HCT116 (cell line): ENCODE data around the gene ADGRD1. TPM values are rescaled to one million over a fixed set of nuclear protein-coding genes. Genes with fewer than 3 reads are reported as not detected.

Source experiments
- ATAC-seq: fragments of 200-7000 bp; cut with Tn5 transposase; 2 replicates; pipeline ENCODE4 v1.9.1; 2020; ENCODE audit warnings: mild to moderate bottlenecking, moderate library complexity
- BruUV-seq: library from RNA; stranded (reverse); fragments of 400-500 nt; replicated peaks from 2 replicates; lab custom pipeline; 2021; lab: Mats Ljungman, UMichigan
- CTCF ChIA-PET: fragments of 300-600 bp; sonication (Branson Sonifier 250); formaldehyde crosslinking; loops from one replicate; lab custom pipeline; 2021; ENCODE audit warnings: antibody characterized with exemption; lab: Charles Lee
- POLR2A ChIA-PET: fragments of 300-600, 350-600 bp; sonication (Branson Sonifier 250); formaldehyde crosslinking; loops from one replicate; lab custom pipeline; 2021; ENCODE audit warnings: antibody characterized with exemption; lab: Charles Lee
- RAD21 ChIA-PET, 2 experiments: fragments of 300-600 bp; sonication (Branson Sonifier 250); formaldehyde crosslinking; loops; one replicate each; lab custom pipeline; 2023; ENCODE audit warnings: low total read pairs in 2 of 2; ENCODE audit not compliant: uncharacterized antibody in 2 of 2, unreplicated experiment in 2 of 2, low non-redundant PET in 1 of 2; lab: Charles Lee
- DNase-seq: peaks from one replicate; pipeline ENCODE4 v3.0.0-alpha.2; 2010; ENCODE audit warnings: low read depth, low spot score
- H2AFZ ChIP-seq: fragments of 200-600 bp; shearing (Covaris generic), sonication (generic); 2 replicates; pipeline ENCODE4 v1.6.1; 2017; ENCODE audit warnings: low read depth, mixed run types, mixed read lengths, antibody characterized with exemption, low read length; ENCODE audit not compliant: poor library complexity, severe bottlenecking
- H3K27ac ChIP-seq: 2 replicates; pipeline ENCODE4 v1.5.1; 2012; ENCODE audit warnings: low read depth, low read length
- H3K27me3 ChIP-seq: fragments of 200-600 bp; sonication (generic); 2 replicates; pipeline ENCODE4 v1.6.1; 2016; ENCODE audit warnings: mixed run types, low read length, mixed read lengths; ENCODE audit not compliant: insufficient read depth
- H3K36me3 ChIP-seq, 2 experiments: fragments of 200-500 bp in 1 of 2; fragments of 200-600 bp in 1 of 2; sonication (Bioruptor generic) in 1 of 2; sonication (generic) in 1 of 2; 2 replicates each; pipeline versions ENCODE4 v1.5.1 to v1.6.1; 2014 to 2016; ENCODE audit warnings: low read length in 2 of 2, inconsistent platforms in 1 of 2, mixed read lengths in 1 of 2, mixed run types in 1 of 2; ENCODE audit not compliant: insufficient read depth in 2 of 2, control insufficient read depth in 1 of 2
- H3K4me1 ChIP-seq, 2 experiments: fragments of 200-600 bp in 1 of 2; sonication (generic) in 1 of 2; 2 replicates each; pipeline versions ENCODE4 v1.5.1 to v1.6.1; 2012 to 2017; ENCODE audit warnings: low read length in 2 of 2, inconsistent platforms in 1 of 2, mild to moderate bottlenecking in 1 of 2, mixed read lengths in 1 of 2, mixed run types in 1 of 2, moderate library complexity in 1 of 2; ENCODE audit not compliant: insufficient read depth in 2 of 2, control insufficient read depth in 1 of 2
- H3K4me2 ChIP-seq: fragments of 200-600 bp; sonication (generic); 2 replicates; pipeline ENCODE4 v1.6.1; 2017; ENCODE audit warnings: mixed run types, low read length, mixed read lengths
- H3K4me3 ChIP-seq, 2 experiments: fragments of 200-600 bp in 1 of 2; sonication (generic) in 1 of 2; replicated peaks in 1 of 2; 2 replicates each; pipeline ENCODE4 v1.5.1; 2011 to 2016; ENCODE audit warnings: low read length in 2 of 2, control low read depth in 1 of 2, low read depth in 1 of 2, mild to moderate bottlenecking in 1 of 2, mixed read lengths in 1 of 2, mixed run types in 1 of 2
- H3K79me2 ChIP-seq: fragments of 200-600 bp; sonication (generic); 2 replicates; pipeline ENCODE4 v1.6.1; 2017; ENCODE audit warnings: mild to moderate bottlenecking, mixed run types, low read length, moderate library complexity, mixed read lengths; ENCODE audit not compliant: insufficient read depth
- H3K9ac ChIP-seq: fragments of 200-600 bp; sonication (generic); 2 replicates; pipeline ENCODE4 v1.6.1; 2016; ENCODE audit warnings: low read length, mixed read lengths
- H3K9me2 ChIP-seq: fragments of 200-600 bp; sonication (generic), shearing (Covaris generic); 2 replicates; pipeline ENCODE4 v1.6.1; 2017; ENCODE audit warnings: mixed run types, mild to moderate bottlenecking, moderate library complexity; ENCODE audit not compliant: insufficient read depth
- H3K9me3 ChIP-seq, 2 experiments: fragments of 200-500 bp in 1 of 2; fragments of 200-600 bp in 1 of 2; sonication (Bioruptor generic) in 1 of 2; sonication (generic) in 1 of 2; 2 replicates each; pipeline ENCODE4 v1.6.1; 2014 to 2017; ENCODE audit warnings: low read length in 2 of 2, mixed read lengths in 2 of 2, inconsistent platforms in 1 of 2, low read depth in 1 of 2, mild to moderate bottlenecking in 1 of 2, mixed run types in 1 of 2, moderate library complexity in 1 of 2; ENCODE audit not compliant: control insufficient read depth in 1 of 2, insufficient read depth in 1 of 2
- H4K20me1 ChIP-seq: fragments of 200-600 bp; sonication (generic), shearing (Covaris generic); 2 replicates; pipeline ENCODE4 v1.6.1; 2017; ENCODE audit warnings: mixed run types, mild to moderate bottlenecking, moderate library complexity; ENCODE audit not compliant: insufficient read depth
- CBX3 ChIP-seq: IDR thresholded peaks from 2 replicates; pipeline ENCODE4 v1.6.1; 2012; ENCODE audit warnings: low read depth
- EZH2 ChIP-seq: fragments of 200-600 bp; sonication (generic); IDR thresholded peaks from 2 replicates; pipeline ENCODE4 v1.6.1; 2017; ENCODE audit warnings: antibody characterized with exemption, mixed run types
- EZH2phosphoT487 ChIP-seq: fragments of 200-600 bp; IDR thresholded peaks from 2 replicates; pipeline ENCODE4 v1.6.1; 2018; ENCODE audit warnings: antibody characterized with exemption, borderline replicate concordance
- JUND ChIP-seq: IDR thresholded peaks from 2 replicates; pipeline ENCODE4 v1.6.1; 2012
- POLR2AphosphoS5 ChIP-seq: IDR thresholded peaks from 2 replicates; pipeline ENCODE4 v1.6.1; 2011; ENCODE audit warnings: mild to moderate bottlenecking, low read depth, low read length, moderate library complexity
- RAD21 ChIP-seq: IDR thresholded peaks from 2 replicates; pipeline ENCODE4 v1.6.1; 2012; ENCODE audit warnings: low read depth, mild to moderate bottlenecking
- SP1 ChIP-seq: IDR thresholded peaks from 2 replicates; pipeline ENCODE4 v1.6.1; 2012; ENCODE audit warnings: low read depth
- ZNF274 ChIP-seq: fragments of 200-500 bp; sonication (Bioruptor generic); IDR thresholded peaks from 2 replicates; pipeline ENCODE4 v1.6.1; 2014; ENCODE audit warnings: mild to moderate bottlenecking, low read depth, low read length, inconsistent platforms
- intact Hi-C: fragments of 100-400 bp; cut with micrococcal nuclease; formaldehyde crosslinking; loops from 2 replicates; pipeline ENCODE4 v1.10.0; 2022
- total RNA-seq: library from RNA; stranded (reverse); gene quantifications from one replicate; pipeline ENCODE4 v1.2.1, GENCODE V29; 2021; ENCODE audit not compliant: unreplicated experiment
- TF ChIP-seq, protein P1 (sequence below): IDR thresholded peaks from 2 replicates; pipeline ENCODE4 v1.6.1; 2012; ENCODE audit warnings: low read depth
- TF ChIP-seq, protein P2 (sequence below): IDR thresholded peaks from 2 replicates; pipeline ENCODE4 v1.6.1; 2011; ENCODE audit warnings: mild to moderate bottlenecking, low read length, moderate library complexity; ENCODE audit not compliant: insufficient replicate concordance; ENCODE audit errors: extremely low read depth

The ADGRD1 gene
- total RNA-seq, 1 experiment from 2014 or later = 0.44 TPM

DNA sequence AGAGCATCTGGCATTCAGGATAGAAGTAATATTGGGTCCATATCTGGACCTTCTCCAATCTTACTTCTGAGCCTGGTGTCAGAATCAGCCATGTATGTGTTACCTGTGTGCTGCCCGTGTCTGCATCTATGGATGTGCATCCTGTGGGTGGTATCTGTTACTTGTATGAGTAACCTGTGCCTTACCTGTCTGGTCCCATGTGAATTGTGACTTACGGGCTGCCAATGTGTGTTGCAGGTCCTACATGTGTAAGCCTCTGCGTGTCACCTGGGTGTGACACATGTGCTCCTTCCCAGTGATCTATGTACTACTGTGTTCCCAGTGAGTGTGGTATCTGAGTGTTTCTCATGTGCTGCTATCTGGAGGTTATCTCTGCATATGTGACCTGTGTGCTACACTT is 208.4 kb downstream of the ADGRD1 start (continued):
- TF ChIP-seq, protein P1, sequence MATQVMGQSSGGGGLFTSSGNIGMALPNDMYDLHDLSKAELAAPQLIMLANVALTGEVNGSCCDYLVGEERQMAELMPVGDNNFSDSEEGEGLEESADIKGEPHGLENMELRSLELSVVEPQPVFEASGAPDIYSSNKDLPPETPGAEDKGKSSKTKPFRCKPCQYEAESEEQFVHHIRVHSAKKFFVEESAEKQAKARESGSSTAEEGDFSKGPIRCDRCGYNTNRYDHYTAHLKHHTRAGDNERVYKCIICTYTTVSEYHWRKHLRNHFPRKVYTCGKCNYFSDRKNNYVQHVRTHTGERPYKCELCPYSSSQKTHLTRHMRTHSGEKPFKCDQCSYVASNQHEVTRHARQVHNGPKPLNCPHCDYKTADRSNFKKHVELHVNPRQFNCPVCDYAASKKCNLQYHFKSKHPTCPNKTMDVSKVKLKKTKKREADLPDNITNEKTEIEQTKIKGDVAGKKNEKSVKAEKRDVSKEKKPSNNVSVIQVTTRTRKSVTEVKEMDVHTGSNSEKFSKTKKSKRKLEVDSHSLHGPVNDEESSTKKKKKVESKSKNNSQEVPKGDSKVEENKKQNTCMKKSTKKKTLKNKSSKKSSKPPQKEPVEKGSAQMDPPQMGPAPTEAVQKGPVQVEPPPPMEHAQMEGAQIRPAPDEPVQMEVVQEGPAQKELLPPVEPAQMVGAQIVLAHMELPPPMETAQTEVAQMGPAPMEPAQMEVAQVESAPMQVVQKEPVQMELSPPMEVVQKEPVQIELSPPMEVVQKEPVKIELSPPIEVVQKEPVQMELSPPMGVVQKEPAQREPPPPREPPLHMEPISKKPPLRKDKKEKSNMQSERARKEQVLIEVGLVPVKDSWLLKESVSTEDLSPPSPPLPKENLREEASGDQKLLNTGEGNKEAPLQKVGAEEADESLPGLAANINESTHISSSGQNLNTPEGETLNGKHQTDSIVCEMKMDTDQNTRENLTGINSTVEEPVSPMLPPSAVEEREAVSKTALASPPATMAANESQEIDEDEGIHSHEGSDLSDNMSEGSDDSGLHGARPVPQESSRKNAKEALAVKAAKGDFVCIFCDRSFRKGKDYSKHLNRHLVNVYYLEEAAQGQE = no peak

DNA sequence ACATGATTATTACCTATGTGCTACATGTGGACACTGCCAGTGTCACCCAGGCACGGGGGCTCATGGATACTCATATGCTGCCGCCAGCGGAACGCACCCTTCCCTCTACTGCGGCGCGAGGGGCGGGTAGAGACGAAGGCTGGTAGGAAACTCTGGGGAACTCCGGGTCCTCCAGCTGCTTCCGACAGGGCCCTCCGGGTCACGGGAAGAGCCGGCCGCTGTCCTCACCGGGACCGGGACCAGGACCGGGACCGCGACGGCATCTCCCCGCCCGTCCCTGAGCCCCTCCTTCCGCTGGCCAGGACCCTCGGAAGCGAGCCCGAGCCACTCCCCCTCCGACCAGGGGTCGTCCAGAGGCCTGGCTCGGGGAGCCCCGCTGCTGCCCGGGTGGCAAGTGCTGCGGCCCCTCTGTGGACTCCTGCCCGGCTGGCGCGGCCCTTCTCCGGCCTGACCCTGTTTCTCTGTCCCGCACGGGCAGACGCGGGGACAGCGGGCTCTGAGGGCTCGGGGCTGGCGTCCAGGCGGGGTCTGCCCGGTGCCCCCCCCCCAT is 209.6 kb downstream of the ADGRD1 start:
- no peak overlapping the region for H3K4me3 ChIP-seq
- no peaks in the 10 kb centered on the region for H4K20me1 ChIP-seq
- ChIA-PET POLR2A (no interaction called here), CTCF (no interaction called here), RAD21 (no interaction called here)
- no peaks in the 10 kb centered on the region for H3K9me3 ChIP-seq
- no peak overlapping the region for H3K27ac ChIP-seq
- no peak overlapping the region for H3K9ac ChIP-seq
- no peaks in the 10 kb centered on the region for H3K36me3 ChIP-seq
- H2AFZ ChIP-seq = no peak overlapping the region
- H3K4me1 ChIP-seq = no peaks in the 10 kb centered on the region
- intact Hi-C loops = no loop called here
- H3K27me3 ChIP-seq = peaks cover 6% of the 10 kb centered on the region; the same call in 1 of the 2 replicates
- no peaks in the 10 kb centered on the region for H3K79me2 ChIP-seq
- H3K9me2 ChIP-seq = no peaks in the 10 kb centered on the region
- no peak for DNase-seq
- H3K4me2 ChIP-seq = no peak overlapping the region
- no TSS peak for BruUV-seq
- ATAC-seq = no peak
- TF ChIP-seq SP1 (no peak), EZH2 (no peak), CBX3 (no peak), JUND (no peak), POLR2AphosphoS5 (no peak), RAD21 (no peak), ZNF274 (no peak), EZH2phosphoT487 (no peak)
- TF ChIP-seq, protein P2, sequence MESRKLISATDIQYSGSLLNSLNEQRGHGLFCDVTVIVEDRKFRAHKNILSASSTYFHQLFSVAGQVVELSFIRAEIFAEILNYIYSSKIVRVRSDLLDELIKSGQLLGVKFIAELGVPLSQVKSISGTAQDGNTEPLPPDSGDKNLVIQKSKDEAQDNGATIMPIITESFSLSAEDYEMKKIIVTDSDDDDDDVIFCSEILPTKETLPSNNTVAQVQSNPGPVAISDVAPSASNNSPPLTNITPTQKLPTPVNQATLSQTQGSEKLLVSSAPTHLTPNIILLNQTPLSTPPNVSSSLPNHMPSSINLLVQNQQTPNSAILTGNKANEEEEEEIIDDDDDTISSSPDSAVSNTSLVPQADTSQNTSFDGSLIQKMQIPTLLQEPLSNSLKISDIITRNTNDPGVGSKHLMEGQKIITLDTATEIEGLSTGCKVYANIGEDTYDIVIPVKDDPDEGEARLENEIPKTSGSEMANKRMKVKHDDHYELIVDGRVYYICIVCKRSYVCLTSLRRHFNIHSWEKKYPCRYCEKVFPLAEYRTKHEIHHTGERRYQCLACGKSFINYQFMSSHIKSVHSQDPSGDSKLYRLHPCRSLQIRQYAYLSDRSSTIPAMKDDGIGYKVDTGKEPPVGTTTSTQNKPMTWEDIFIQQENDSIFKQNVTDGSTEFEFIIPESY = no peak
- TF ChIP-seq, protein P1 = no peak
